Central memory CD4-positive, alpha-beta T cell (primary cell): ENCODE data around the gene IL11RA.

ENCODE experiments used
- DNase-seq: peaks from one replicate; pipeline ENCODE4 v3.0.0; 2022

The IL11RA gene

GRCh38 chr9:34654323-34655051 lies 2.5 kb downstream of the IL11RA start:
- no peak for DNase-seq

GRCh38 chr9:34655394-34655793 lies 3.4 kb downstream of the IL11RA start:
- no peak for DNase-seq

- DNase-seq, result no peak
These were observed 5.0 kb downstream of the IL11RA start for GRCh38 chr9:34656992-34657391.

- DNase-seq, result no peak
These were observed 6.5 kb downstream of the IL11RA start for GRCh38 chr9:34658461-34658860.

- DNase-seq, result no peak
These were observed 7.7 kb downstream of the IL11RA start for GRCh38 chr9:34659592-34660253.

GRCh38 chr9:34662526-34663302 lies 10.7 kb downstream of the IL11RA start, which contains the start of gene CCL27:
TSS of gene CCL27 (minus strand) at chr9:34662657. CDS start at chr9:34662633, 24 bp downstream.
- DNase-seq, result no peak

- peak; percentile 72 for DNase-seq
These were observed 11.3 kb downstream of the IL11RA start for GRCh38 chr9:34663303-34663605.

GRCh38 chr9:34664281-34665066 lies 12.5 kb downstream of the IL11RA start:
- peak; percentile 66 for DNase-seq

- no peak for DNase-seq
These were observed 13.0 kb downstream of the IL11RA start for GRCh38 chr9:34665067-34665380.

GRCh38 chr9:34665381-34666250 lies 13.6 kb downstream of the IL11RA start:
- DNase-seq, result peak; percentile 88

- DNase-seq, result no peak
These were observed 18.0 kb downstream of the IL11RA start for GRCh38 chr9:34669809-34670562.

GRCh38 chr9:34671307-34671706 lies 19.3 kb downstream of the IL11RA start:
- no peak for DNase-seq

- no peak for DNase-seq
These were observed 22.5 kb downstream of the IL11RA start for GRCh38 chr9:34674440-34674839.

- DNase-seq, result no peak
These were observed 23.2 kb downstream of the IL11RA start for GRCh38 chr9:34675048-34675714.

- no peak for DNase-seq
These were observed 23.9 kb downstream of the IL11RA start for GRCh38 chr9:34675869-34676268.

- DNase-seq, result no peak
These were observed 32.2 kb downstream of the IL11RA start for GRCh38 chr9:34684145-34684544.

- DNase-seq, result no peak
These were observed 32.8 kb downstream of the IL11RA start for GRCh38 chr9:34684816-34685215.

GRCh38 chr9:34685591-34685990 lies 33.6 kb downstream of the IL11RA start:
- no peak for DNase-seq

GRCh38 chr9:34686231-34686630 lies 34.2 kb downstream of the IL11RA start:
- DNase-seq, result no peak

GRCh38 chr9:34686732-34687131 lies 34.7 kb downstream of the IL11RA start:
- DNase-seq, result no peak
